CMK (cell line): ENCODE data around the gene KIFC3.
"Not testable (repeated sequence)": the region's sequence is repeated elsewhere in the genome, so short reads cannot be mapped to it uniquely, and the experiment has no call there.

Experiments used
- DNase-seq: peaks from one replicate; pipeline ENCODE4 v3.0.0-alpha.2; 2010; ENCODE audit warnings: low read depth

KIFC3 gene

GRCh38 chr16:57803134-57803990 lies 1.1 kb upstream of the KIFC3 start:
- DNase-seq, result no peak

GRCh38 chr16:57801809-57802340 lies 416 bp downstream of the KIFC3 start:
- no peak for DNase-seq

GRCh38 chr16:57801098-57801808 lies 1.0 kb downstream of the KIFC3 start:
- no peak for DNase-seq

- DNase-seq, result peak; percentile 77
Observed at GRCh38 chr16:57800200-57801097, 1.8 kb downstream of the KIFC3 start.

GRCh38 chr16:57799600-57800199 lies 2.6 kb downstream of the KIFC3 start:
- DNase-seq, result peak; percentile 61

GRCh38 chr16:57798953-57799599 lies 3.2 kb downstream of the KIFC3 start:
- peak; percentile 62 for DNase-seq

- DNase-seq, result no peak
Observed at GRCh38 chr16:57798267-57798810, 4.0 kb downstream of the KIFC3 start.

GRCh38 chr16:57797526-57798266 lies 4.6 kb downstream of the KIFC3 start:
- DNase-seq, result no peak

- DNase-seq, result no peak
Observed at GRCh38 chr16:57797216-57797525, 5.1 kb downstream of the KIFC3 start.

GRCh38 chr16:57796014-57796413 lies 6.3 kb downstream of the KIFC3 start:
- DNase-seq, result not testable (repeated sequence)

- no peak for DNase-seq
Observed at GRCh38 chr16:57795431-57795878, 6.8 kb downstream of the KIFC3 start.

GRCh38 chr16:57794849-57795430 lies 7.4 kb downstream of the KIFC3 start:
- DNase-seq, result no peak

GRCh38 chr16:57791893-57792461 lies 10.3 kb downstream of the KIFC3 start:
- DNase-seq, result no peak

GRCh38 chr16:57791195-57791892 lies 10.9 kb downstream of the KIFC3 start:
- DNase-seq, result no peak

GRCh38 chr16:57788951-57789350 lies 13.3 kb downstream of the KIFC3 start:
- no peak for DNase-seq

- no peak for DNase-seq
Observed at GRCh38 chr16:57788252-57788841, 13.9 kb downstream of the KIFC3 start.

- DNase-seq, result no peak
Observed at GRCh38 chr16:57787519-57787905, 14.8 kb downstream of the KIFC3 start.
